Smooth muscle cell (in vitro differentiated cells): ENCODE data around the gene DHRSX. TPM values are rescaled to one million over a fixed set of nuclear protein-coding genes. Genes with fewer than 3 reads are reported as not detected.

Experiments used
- DNase-seq: peaks from one replicate; lab custom pipeline; 2025; ENCODE audit not compliant: unreplicated experiment; lab: John Stamatoyannopoulos, UW
- H2AFZ ChIP-seq: fragments of 200-600 bp; sonication (generic); 2 replicates; pipeline ENCODE4 v1.6.0; 2016; ENCODE audit warnings: antibody characterized with exemption, low read depth, mild to moderate bottlenecking
- H3F3A ChIP-seq: fragments of 200-600 bp; sonication (generic); 2 replicates; pipeline ENCODE4 v1.6.0; 2017; ENCODE audit warnings: antibody characterized with exemption, low read depth
- H3K27ac ChIP-seq: fragments of 200-600 bp; sonication (generic); 2 replicates; pipeline ENCODE4 v1.5.1; 2016; ENCODE audit warnings: low read depth, mild to moderate bottlenecking
- H3K27me3 ChIP-seq: fragments of 200-600 bp; sonication (generic); 2 replicates; pipeline ENCODE4 v1.6.1; 2016; ENCODE audit warnings: low read depth, mild to moderate bottlenecking
- H3K36me3 ChIP-seq: fragments of 200-600 bp; sonication (generic); 2 replicates; pipeline ENCODE4 v1.5.1; 2016; ENCODE audit warnings: low read depth
- H3K4me1 ChIP-seq: fragments of 200-600 bp; sonication (generic); 2 replicates; pipeline ENCODE4 v1.5.1; 2016; ENCODE audit warnings: low read depth
- H3K4me2 ChIP-seq: fragments of 200-600 bp; sonication (generic); 2 replicates; pipeline ENCODE4 v1.6.0; 2016; ENCODE audit warnings: mild to moderate bottlenecking
- H3K4me3 ChIP-seq: fragments of 200-600 bp; sonication (generic); 2 replicates; pipeline ENCODE4 v1.5.1; 2016; ENCODE audit warnings: mild to moderate bottlenecking
- H3K79me2 ChIP-seq: fragments of 200-600 bp; sonication (generic); 2 replicates; pipeline ENCODE4 v1.6.0; 2016; ENCODE audit warnings: low read depth, mild to moderate bottlenecking
- H3K9ac ChIP-seq: fragments of 200-600 bp; sonication (generic); 2 replicates; pipeline ENCODE4 v1.6.0; 2016; ENCODE audit warnings: low read depth
- H3K9me3 ChIP-seq: fragments of 200-600 bp; sonication (generic); replicated peaks from 2 replicates; pipeline ENCODE4 v1.5.1; 2016; ENCODE audit warnings: low read depth
- H4K20me1 ChIP-seq: fragments of 200-600 bp; sonication (generic); 2 replicates; pipeline ENCODE4 v1.6.0; 2016; ENCODE audit warnings: low read depth
- CTCF ChIP-seq: fragments of 200-600 bp; sonication (generic); IDR thresholded peaks from 2 replicates; pipeline ENCODE4 v1.5.1; 2017; ENCODE audit warnings: borderline replicate concordance, mild to moderate bottlenecking, antibody characterized with exemption; ENCODE audit not compliant: insufficient read depth, poor library complexity, severe bottlenecking
- WGBS: methylation state at CpG from one replicate; pipeline ENCODE4 v1.1.7; 2016; ENCODE audit warnings: low lambda C conversion rate; 5-methylcytosine and 5-hydroxymethylcytosine counted together
- polyA plus RNA-seq: library from polyadenylated mRNA; unstranded; fragments of >200 nt; fragmentation: Nextera tagmentation; extraction: Ambion mirVana; gene quantifications from 2 replicates; pipeline ENCODE4 v1.2.1, GENCODE V29; 2016
- total RNA-seq: library from RNA; depleted of rRNA; stranded (reverse); fragments of >200 nt; gene quantifications from 2 replicates; pipeline ENCODE4 v1.2.3, GENCODE V29; 2014

The DHRSX gene
- total and polyA plus RNA-seq, 2 experiments from 2014 or later, result 32.5 to 49.9 TPM

DNA sequence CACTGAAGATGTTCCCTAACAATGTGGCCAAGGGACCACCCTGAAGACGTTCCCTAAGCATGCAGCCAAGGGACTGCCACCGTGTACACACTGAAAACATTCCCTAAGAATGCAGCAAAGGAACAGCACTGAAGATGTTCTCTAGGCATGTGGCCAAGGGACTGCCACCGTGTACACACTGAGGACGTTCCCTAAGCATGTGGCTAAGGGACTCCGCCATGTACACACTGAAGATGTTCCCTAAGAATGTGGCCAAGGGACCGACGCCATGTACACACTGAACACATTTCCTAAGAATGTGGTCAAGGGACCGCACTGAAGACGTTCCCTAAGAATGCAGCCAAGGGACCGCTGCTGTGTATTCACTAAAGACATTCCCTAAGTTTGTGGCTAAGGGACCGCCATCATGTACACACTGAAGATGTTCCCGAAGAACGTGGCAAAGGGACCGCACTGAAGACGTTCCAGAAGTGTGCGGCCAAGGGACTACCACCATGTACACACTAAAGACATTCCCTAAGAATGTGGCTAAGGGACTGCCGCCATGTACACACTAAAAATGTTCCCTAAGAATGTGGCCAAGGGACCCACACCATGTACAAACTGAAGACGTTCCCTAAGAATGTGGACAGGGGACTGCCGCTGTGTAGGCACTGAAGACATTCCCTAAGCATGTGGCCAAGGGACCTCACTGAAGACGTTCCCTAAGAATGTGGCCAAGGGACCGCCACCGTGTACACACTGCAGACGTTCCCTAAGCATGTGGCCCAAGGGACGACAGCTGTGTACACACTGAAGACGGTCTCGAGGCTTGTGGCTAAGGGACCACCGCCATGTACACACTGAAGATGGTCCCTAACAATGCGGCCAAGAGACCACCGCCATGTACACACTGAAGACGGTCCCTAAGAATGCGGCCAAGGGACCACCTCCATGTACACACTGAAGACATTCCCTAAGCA lies 54.8 kb downstream of the DHRSX start:
- Histone ChIP-seq H2AFZ (no peak overlapping the region), H3K9ac (no peak overlapping the region), H3K4me1 (no peaks in the 10 kb centered on the region), H3K4me2 (no peak overlapping the region), H3K36me3 (peaks cover 1% of the 10 kb centered on the region), H3F3A (no peaks in the 10 kb centered on the region), H3K4me3 (no peak overlapping the region), H3K79me2 (peaks cover 23% of the 10 kb centered on the region), H3K27me3 (no peaks in the 10 kb centered on the region), H3K9me3 (no peaks in the 10 kb centered on the region), H4K20me1 (peaks cover 39% of the 10 kb centered on the region), H3K27ac (no peak overlapping the region)
- TF ChIP-seq CTCF, result no peak
- no peak for DNase-seq
- 95% methylated on average over 31 of the region's 31 CpGs for WGBS

DNA sequence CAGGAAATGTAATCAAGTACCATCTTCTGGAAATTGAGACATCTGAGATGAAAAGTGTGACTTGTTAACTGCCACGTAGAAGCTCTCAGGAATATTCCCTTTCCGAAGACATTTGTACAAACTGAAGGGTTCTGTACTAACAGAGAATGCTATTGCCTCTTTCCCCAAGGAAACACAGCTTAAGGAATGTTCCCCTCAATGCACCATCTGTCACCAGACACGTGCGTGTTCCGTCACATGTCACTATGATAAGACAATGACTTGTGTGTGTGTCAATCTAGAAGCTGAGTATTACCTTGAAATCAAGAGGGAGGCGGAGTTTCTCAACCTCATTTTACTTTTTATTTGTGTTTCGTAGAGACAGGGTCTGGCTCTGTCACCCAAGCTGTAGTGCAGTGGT lies 58.1 kb downstream of the DHRSX start:
- Histone ChIP-seq H2AFZ (no peak overlapping the region), H3K4me3 (no peak overlapping the region), H3K79me2 (peaks cover 18% of the 10 kb centered on the region), H3K9me3 (no peaks in the 10 kb centered on the region), H3K4me1 (no peaks in the 10 kb centered on the region), H3K9ac (no peak overlapping the region), H3K36me3 (peaks cover 4% of the 10 kb centered on the region), H3K27ac (no peak overlapping the region), H3K4me2 (no peak overlapping the region), H3K27me3 (no peaks in the 10 kb centered on the region), H4K20me1 (peaks cover 28% of the 10 kb centered on the region), H3F3A (no peaks in the 10 kb centered on the region)
- WGBS, result 93% methylated on average over 7 of the region's 7 CpGs
- no peak for TF ChIP-seq CTCF
- no peak for DNase-seq

DNA sequence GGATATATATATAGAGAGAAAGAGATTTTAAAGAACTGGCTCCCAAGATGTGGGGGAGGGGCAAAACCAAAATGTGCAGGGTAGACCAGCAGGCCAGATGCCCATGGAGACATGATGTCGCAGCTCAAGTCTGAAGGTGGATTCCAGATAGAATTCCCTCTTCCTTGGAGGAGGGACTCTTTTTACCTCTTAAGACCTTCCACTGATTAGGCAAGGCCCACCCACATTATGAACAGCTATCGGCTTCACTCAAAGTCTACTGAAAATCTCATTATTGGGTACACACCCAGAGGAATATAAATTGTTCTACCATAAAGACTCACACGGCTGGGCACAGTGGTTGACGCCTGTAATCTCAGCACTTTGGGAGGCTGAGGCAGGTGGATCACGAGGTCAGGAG lies 59.3 kb downstream of the DHRSX start:
- TF ChIP-seq CTCF, result no peak
- H4K20me1 ChIP-seq, result peaks cover 18% of the 10 kb centered on the region
- H3K4me1 ChIP-seq, result no peaks in the 10 kb centered on the region
- no peaks in the 10 kb centered on the region for H3K27me3 ChIP-seq
- H3K4me3 ChIP-seq, result no peak overlapping the region
- H3K36me3 ChIP-seq, result peaks cover 4% of the 10 kb centered on the region
- no peaks in the 10 kb centered on the region for H3K9me3 ChIP-seq
- no peak overlapping the region for H3K9ac ChIP-seq
- no peak overlapping the region for H3K4me2 ChIP-seq
- H3F3A ChIP-seq, result no peaks in the 10 kb centered on the region
- no peak for DNase-seq
- peaks cover 9% of the 10 kb centered on the region for H3K79me2 ChIP-seq
- H3K27ac ChIP-seq, result no peak overlapping the region
- no peak overlapping the region for H2AFZ ChIP-seq
- WGBS, result 97% methylated on average over 5 of the region's 5 CpGs
